Liver (tissue), 9 donors: ENCODE data around the gene CENPC. TPM values are rescaled to one million over a fixed set of nuclear protein-coding genes. Genes with fewer than 3 reads are reported as not detected.

Source experiments
- DNase-seq: peaks from one replicate; pipeline ENCODE4 v3.0.0-alpha.2; 2017; ENCODE audit warnings: low spot score
- H3K27ac ChIP-seq, 2 donors: one replicate each; pipeline ENCODE4 v1.7.0; 2013; ENCODE audit warnings: inconsistent platforms in 2 of 2, low read length in 2 of 2, control low read depth in 1 of 2, low read depth in 1 of 2, mild to moderate bottlenecking in 1 of 2
- H3K27me3 ChIP-seq, 4 donors: one replicate each; pipeline versions ENCODE4 v1.6.1 to v1.7.0; 2013; ENCODE audit warnings: low read length in 3 of 4, inconsistent platforms in 1 of 4, mild to moderate bottlenecking in 1 of 4, moderate library complexity in 1 of 4; ENCODE audit not compliant: control insufficient read depth in 4 of 4, insufficient read depth in 4 of 4
- H3K36me3 ChIP-seq, 4 donors: one replicate each; pipeline versions ENCODE4 v1.6.1 to v1.7.0; 2013; ENCODE audit warnings: low read length in 3 of 4, mild to moderate bottlenecking in 3 of 4, low read depth in 1 of 4, moderate library complexity in 1 of 4; ENCODE audit not compliant: control insufficient read depth in 4 of 4, insufficient read depth in 3 of 4
- H3K4me1 ChIP-seq, 4 donors: one replicate each; pipeline versions ENCODE4 v1.6.1 to v1.7.0; 2013; ENCODE audit warnings: low read length in 3 of 4, mild to moderate bottlenecking in 3 of 4, moderate library complexity in 1 of 4; ENCODE audit not compliant: control insufficient read depth in 4 of 4, insufficient read depth in 4 of 4
- H3K4me3 ChIP-seq, 3 donors: one replicate each; pipeline versions ENCODE4 v1.6.1 to v1.7.0; 2013; ENCODE audit warnings: low read length in 3 of 3, control low read depth in 1 of 3, low read depth in 1 of 3, mild to moderate bottlenecking in 1 of 3
- H3K9ac ChIP-seq, 2 donors: one replicate each; pipeline ENCODE4 v1.7.0; 2013; ENCODE audit warnings: low read length in 2 of 2, mild to moderate bottlenecking in 2 of 2, moderate library complexity in 2 of 2, control low read depth in 1 of 2, low read depth in 1 of 2
- H3K9me3 ChIP-seq, 4 donors: one replicate each; pipeline versions ENCODE4 v1.6.1 to v1.7.0; 2013; ENCODE audit warnings: low read length in 3 of 4; ENCODE audit not compliant: control insufficient read depth in 4 of 4
- ATF3 ChIP-seq: IDR thresholded peaks from 2 replicates; pipeline ENCODE4 v1.6.1; 2016; ENCODE audit warnings: antibody characterized with exemption
- CTCF ChIP-seq: fragments of 150-350 bp; IDR thresholded peaks from 2 replicates; pipeline ENCODE4 v1.5.1; 2017; ENCODE audit warnings: improper control_type of control experiment, low read depth, low read length; ENCODE audit not compliant: missing input control
- FOXA1 ChIP-seq: IDR thresholded peaks from 2 replicates; pipeline ENCODE4 v1.6.1; 2016; ENCODE audit warnings: antibody characterized with exemption
- FOXA2 ChIP-seq: IDR thresholded peaks from 2 replicates; pipeline ENCODE4 v1.6.1; 2016; ENCODE audit warnings: antibody characterized with exemption
- GABPA ChIP-seq, 2 donors: IDR thresholded peaks in 1 of 2; conservative IDR thresholded peaks in 1 of 2; 2 replicates each; pipeline ENCODE4 v1.6.1; 2016; ENCODE audit warnings: antibody characterized with exemption in 2 of 2, mild to moderate bottlenecking in 1 of 2, moderate library complexity in 1 of 2
- HNF4A ChIP-seq, 2 donors: conservative IDR thresholded peaks; 2 replicates each; pipeline ENCODE4 v1.6.1; 2016; ENCODE audit warnings: antibody characterized with exemption in 2 of 2, mild to moderate bottlenecking in 2 of 2
- HNF4G ChIP-seq: IDR thresholded peaks from 2 replicates; pipeline ENCODE4 v1.6.1; 2016; ENCODE audit warnings: antibody characterized with exemption
- MAX ChIP-seq: IDR thresholded peaks from 2 replicates; pipeline ENCODE4 v1.6.1; 2016; ENCODE audit warnings: antibody characterized with exemption
- NR2F2 ChIP-seq: IDR thresholded peaks from 2 replicates; pipeline ENCODE4 v1.6.1; 2016; ENCODE audit warnings: antibody characterized with exemption
- REST ChIP-seq: IDR thresholded peaks from 2 replicates; pipeline ENCODE4 v1.6.1; 2016; ENCODE audit warnings: antibody characterized with exemption, mild to moderate bottlenecking
- RXRA ChIP-seq, 2 donors: IDR thresholded peaks; 2 replicates each; pipeline ENCODE4 v1.6.1; 2017 to 2018; ENCODE audit warnings: antibody characterized with exemption in 2 of 2, mild to moderate bottlenecking in 1 of 2
- SP1 ChIP-seq: IDR thresholded peaks from 2 replicates; pipeline ENCODE4 v1.6.1; 2018; ENCODE audit warnings: antibody characterized with exemption, mild to moderate bottlenecking
- WGBS: extraction: QIAGEN DNeasy Blood & Tissue Kit; methylation state at CpG from one replicate; pipeline ENCODE4 v1.1.7; 2013; 5-methylcytosine and 5-hydroxymethylcytosine counted together
- polyA plus RNA-seq, 2 donors: library from polyadenylated mRNA; stranded (reverse) in 1 of 2; unstranded in 1 of 2; fragments of 200-250 nt in 1 of 2; fragments of >200 nt in 1 of 2; fragmentation: Nextera tagmentation in 1 of 2; extraction: Ambion mirVana in 1 of 2; gene quantifications; one replicate each; pipeline versions ENCODE4 v1.2.1 to v1.2.3, GENCODE V29; 2013 to 2015
- total RNA-seq, 2 donors: library from RNA; depleted of rRNA; stranded (reverse); fragments of >200 nt; gene quantifications; one replicate each; pipeline ENCODE4 v1.2.3, GENCODE V29; 2014
- donor health status: healthy.
- donor health status: healthy.
- donor health status: healthy.
- donor health status: healthy.
- donor health status: healthy.

Gene CENPC
- total and polyA plus RNA-seq, 4 donors = 1.9 to 14.9 (median 9.6) TPM

GRCh38 chr4:67437974-67438713, 107.2 kb downstream of the CENPC start:
- Histone ChIP-seq H3K27ac (no peak overlapping the region), H3K27me3 (no peaks in the 10 kb centered on the region), H3K4me3 (no peak overlapping the region), H3K9ac (no peak overlapping the region), H3K9me3 (no peaks in the 10 kb centered on the region), H3K4me1 (no peaks in the 10 kb centered on the region), H3K36me3 (no peaks in the 10 kb centered on the region)
- WGBS = 64% methylated on average over 2 of the region's 2 CpGs
- no peak for DNase-seq
- TF ChIP-seq ATF3 = peak; percentile 14
- no peak for TF ChIP-seq FOXA1

- Histone ChIP-seq H3K9ac (no peak overlapping the region), H3K36me3 (no peaks in the 10 kb centered on the region), H3K4me3 (no peak overlapping the region), H3K9me3 (no peaks in the 10 kb centered on the region), H3K4me1 (no peaks in the 10 kb centered on the region), H3K27me3 (no peaks in the 10 kb centered on the region), H3K27ac (no peak overlapping the region)
- DNase-seq = no peak
- no peak for TF ChIP-seq HNF4G
- no peak for TF ChIP-seq NR2F2
- TF ChIP-seq MAX = no peak
- no peak for TF ChIP-seq FOXA1
- TF ChIP-seq GABPA (IDR thresholded peaks at IDR 0.05 in 1 of 2, conservative IDR thresholded peaks at IDR 0.05 in 1 of 2) = no peak
- TF ChIP-seq ATF3 = no peak
- no peak for TF ChIP-seq HNF4A (conservative IDR thresholded peaks at IDR 0.05)
- no peak for TF ChIP-seq SP1
- WGBS = 74% methylated on average over 2 of the region's 2 CpGs
Observed at GRCh38 chr4:67436742-67437141, 108.6 kb downstream of the CENPC start.

- WGBS = 1% methylated on average over 1 of the region's 1 CpG
- TF ChIP-seq RXRA (IDR thresholded peaks at IDR 0.05) = no peak
- TF ChIP-seq REST = no peak
- TF ChIP-seq CTCF = no peak
- TF ChIP-seq FOXA2 = no peak
- no peak for TF ChIP-seq NR2F2
- no peak for TF ChIP-seq MAX
- no peak for TF ChIP-seq ATF3
- no peak for TF ChIP-seq HNF4G
- no peaks in the 10 kb centered on the region for H3K27me3 ChIP-seq
Observed at GRCh38 chr4:67430989-67431388, 114.3 kb downstream of the CENPC start.

More at GRCh38 chr4:67430989-67431388, 114.3 kb downstream of the CENPC start:
- H3K4me3 ChIP-seq = no peak overlapping the region
- H3K9me3 ChIP-seq = no peaks in the 10 kb centered on the region
- H3K9ac ChIP-seq = no peak overlapping the region
- H3K27ac ChIP-seq = no peak overlapping the region
- no peaks in the 10 kb centered on the region for H3K4me1 ChIP-seq
- DNase-seq = no peak
- no peaks in the 10 kb centered on the region for H3K36me3 ChIP-seq
